ENCODE results near the gene SLC25A21. TPM values are rescaled to one million over a fixed set of nuclear protein-coding genes. Genes with fewer than 3 reads are reported as not detected.
"Not testable (repeated sequence)": the region's sequence is repeated elsewhere in the genome, so short reads cannot be mapped to it uniquely, and the experiment has no call there.

The SLC25A21 gene
- total RNA-seq, 1 donor from 2014 or later = 1.2 TPM

GRCh38 chr14:36874396-36875138 lies 297.8 kb downstream of the SLC25A21 start:
- Mint-ChIP-seq H3K36me3 (ENCODE audit: low read depth, unreplicated experiment) (no peaks in the 10 kb centered on the region), H3K27ac (ENCODE audit: unreplicated experiment) (no peak overlapping the region)
- no peak for TF ChIP-seq CTCF (IDR thresholded peaks at IDR 0.05; ENCODE audit: unreplicated experiment)

GRCh38 chr14:36870776-36871175 lies 301.6 kb downstream of the SLC25A21 start:
- H3K9me3 Mint-ChIP-seq (ENCODE audit: unreplicated experiment) = no peaks in the 10 kb centered on the region
- H3K4me1 Mint-ChIP-seq (ENCODE audit: unreplicated experiment) = peaks cover 5% of the 10 kb centered on the region
- H3K27ac Mint-ChIP-seq (ENCODE audit: unreplicated experiment) = no peak overlapping the region
- H3K36me3 Mint-ChIP-seq (ENCODE audit: low read depth, unreplicated experiment) = no peaks in the 10 kb centered on the region
- H3K27me3 Mint-ChIP-seq (ENCODE audit: unreplicated experiment) = peaks cover 3% of the 10 kb centered on the region
- no peak for DNase-seq (ENCODE audit: low spot score)
- no peak overlapping the region for H3K4me3 Mint-ChIP-seq (ENCODE audit: unreplicated experiment)
- TF ChIP-seq CTCF (IDR thresholded peaks at IDR 0.05; ENCODE audit: unreplicated experiment) = no peak

More at GRCh38 chr14:36874396-36875138, 297.8 kb downstream of the SLC25A21 start:
- H3K27me3 Mint-ChIP-seq (ENCODE audit: unreplicated experiment) = no peaks in the 10 kb centered on the region
- H3K9me3 Mint-ChIP-seq (ENCODE audit: unreplicated experiment) = no peaks in the 10 kb centered on the region
- H3K4me3 Mint-ChIP-seq (ENCODE audit: unreplicated experiment) = no peak overlapping the region
- no peak for DNase-seq (ENCODE audit: low spot score)
- H3K4me1 Mint-ChIP-seq (ENCODE audit: unreplicated experiment) = peaks cover 5% of the 10 kb centered on the region

GRCh38 chr14:36869125-36869524 lies 303.3 kb downstream of the SLC25A21 start:
- Mint-ChIP-seq H3K27ac (ENCODE audit: unreplicated experiment) (no peak overlapping the region), H3K27me3 (ENCODE audit: unreplicated experiment) (peaks cover 3% of the 10 kb centered on the region), H3K4me1 (ENCODE audit: unreplicated experiment) (no peaks in the 10 kb centered on the region), H3K36me3 (ENCODE audit: low read depth, unreplicated experiment) (no peaks in the 10 kb centered on the region), H3K9me3 (ENCODE audit: unreplicated experiment) (no peaks in the 10 kb centered on the region), H3K4me3 (ENCODE audit: unreplicated experiment) (no peak overlapping the region)
- DNase-seq (ENCODE audit: low spot score) = no peak
- no peak for TF ChIP-seq CTCF (IDR thresholded peaks at IDR 0.05; ENCODE audit: unreplicated experiment)

DNA sequence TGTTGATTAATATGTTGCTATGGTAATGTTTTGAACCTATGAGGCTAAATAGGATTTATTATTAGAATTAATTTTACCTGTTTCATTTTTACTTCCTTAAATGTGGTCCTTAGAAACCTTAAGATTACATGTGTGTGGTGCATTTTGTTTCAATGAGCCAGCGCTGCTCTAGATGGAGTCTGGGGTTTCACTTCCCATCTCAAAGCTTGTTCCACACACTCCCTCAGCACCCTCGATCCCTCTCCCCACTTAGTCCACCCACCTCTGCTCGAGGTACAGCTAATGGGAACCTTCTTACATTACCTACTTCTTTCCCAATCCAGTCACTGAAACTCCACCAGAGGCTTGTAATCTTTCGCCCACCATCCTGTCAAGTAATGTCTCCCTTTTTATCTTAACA lies 305.5 kb downstream of the SLC25A21 start:
- no peak for TF ChIP-seq CTCF (IDR thresholded peaks at IDR 0.05; ENCODE audit: unreplicated experiment)
- Mint-ChIP-seq H3K36me3 (ENCODE audit: low read depth, unreplicated experiment) (no peaks in the 10 kb centered on the region), H3K9me3 (ENCODE audit: unreplicated experiment) (no peaks in the 10 kb centered on the region), H3K27ac (ENCODE audit: unreplicated experiment) (no peak overlapping the region), H3K4me1 (ENCODE audit: unreplicated experiment) (no peaks in the 10 kb centered on the region), H3K27me3 (ENCODE audit: unreplicated experiment) (peaks cover 3% of the 10 kb centered on the region), H3K4me3 (ENCODE audit: unreplicated experiment) (no peak overlapping the region)
- no peak for DNase-seq (ENCODE audit: low spot score)

DNA sequence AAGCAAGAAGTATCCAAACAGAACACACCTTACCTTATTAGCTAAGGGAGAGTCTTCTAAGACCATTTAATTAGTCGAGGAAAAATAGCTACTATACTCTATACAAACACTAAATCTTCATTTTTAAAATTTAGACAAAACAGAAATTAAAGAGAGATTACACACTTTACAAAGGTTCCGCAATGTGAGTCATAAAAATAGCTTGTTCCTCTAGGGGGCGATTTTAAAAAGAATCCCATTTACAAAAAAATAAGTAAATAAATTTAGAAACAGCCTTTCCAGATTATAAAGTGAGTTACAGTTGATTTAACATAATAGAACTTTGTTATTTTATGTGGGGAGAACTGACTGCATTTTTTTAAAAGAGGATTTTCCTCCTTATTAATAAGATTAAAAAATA lies 309.1 kb downstream of the SLC25A21 start:
- no peaks in the 10 kb centered on the region for H3K4me1 Mint-ChIP-seq (ENCODE audit: unreplicated experiment)
- H3K4me3 Mint-ChIP-seq (ENCODE audit: unreplicated experiment) = no peak overlapping the region
- peak; percentile 37 for TF ChIP-seq CTCF (IDR thresholded peaks at IDR 0.05; ENCODE audit: unreplicated experiment)
- no peaks in the 10 kb centered on the region for H3K36me3 Mint-ChIP-seq (ENCODE audit: low read depth, unreplicated experiment)
- H3K27ac Mint-ChIP-seq (ENCODE audit: unreplicated experiment) = no peak overlapping the region
- peaks cover 3% of the 10 kb centered on the region for H3K27me3 Mint-ChIP-seq (ENCODE audit: unreplicated experiment)
- H3K9me3 Mint-ChIP-seq (ENCODE audit: unreplicated experiment) = no peaks in the 10 kb centered on the region
- no peak for DNase-seq (ENCODE audit: low spot score)

- H3K36me3 Mint-ChIP-seq (ENCODE audit: low read depth, unreplicated experiment); H3K9me3 Mint-ChIP-seq (ENCODE audit: unreplicated experiment); H3K4me1 Mint-ChIP-seq (ENCODE audit: unreplicated experiment): not testable (repeated sequence)
Measured at GRCh38 chr14:36862237-36862636, 310.2 kb downstream of the SLC25A21 start.

More at GRCh38 chr14:36862237-36862636, 310.2 kb downstream of the SLC25A21 start:
- H3K27me3 Mint-ChIP-seq (ENCODE audit: unreplicated experiment); H3K4me3 Mint-ChIP-seq (ENCODE audit: unreplicated experiment); H3K27ac Mint-ChIP-seq (ENCODE audit: unreplicated experiment); DNase-seq (ENCODE audit: low spot score): not testable (repeated sequence)

Data from endothelial cell (in vitro differentiated cells).